ENCODE data around the gene JMJD1C.

Gene JMJD1C

DNA sequence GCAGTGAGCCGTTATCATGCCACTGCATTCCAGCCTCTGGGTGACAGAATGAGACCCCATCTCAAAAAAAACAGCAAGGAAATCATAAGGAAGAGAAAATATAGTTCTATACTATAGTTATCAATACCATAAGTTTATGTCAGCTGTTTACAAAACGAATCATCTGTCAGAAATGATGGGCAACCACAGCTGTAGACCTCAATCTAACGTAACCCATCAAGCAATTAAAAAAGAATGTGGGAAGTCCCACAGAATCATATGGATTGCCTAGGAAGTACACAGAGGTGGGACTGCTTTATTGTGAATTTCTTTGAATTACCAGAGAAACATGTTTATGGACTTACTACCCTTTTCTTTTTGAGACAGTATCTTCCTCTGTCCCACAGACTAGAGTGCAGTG, 325.7 kb downstream of the JMJD1C start:
- DNase-seq = no peak
- intact Hi-C loops (cut with DNase I) = no loop called here

GRCh38 chr10:63137306-63137705, 328.5 kb downstream of the JMJD1C start:
- no peak for DNase-seq
- intact Hi-C loops (cut with DNase I) = no loop called here

DNA sequence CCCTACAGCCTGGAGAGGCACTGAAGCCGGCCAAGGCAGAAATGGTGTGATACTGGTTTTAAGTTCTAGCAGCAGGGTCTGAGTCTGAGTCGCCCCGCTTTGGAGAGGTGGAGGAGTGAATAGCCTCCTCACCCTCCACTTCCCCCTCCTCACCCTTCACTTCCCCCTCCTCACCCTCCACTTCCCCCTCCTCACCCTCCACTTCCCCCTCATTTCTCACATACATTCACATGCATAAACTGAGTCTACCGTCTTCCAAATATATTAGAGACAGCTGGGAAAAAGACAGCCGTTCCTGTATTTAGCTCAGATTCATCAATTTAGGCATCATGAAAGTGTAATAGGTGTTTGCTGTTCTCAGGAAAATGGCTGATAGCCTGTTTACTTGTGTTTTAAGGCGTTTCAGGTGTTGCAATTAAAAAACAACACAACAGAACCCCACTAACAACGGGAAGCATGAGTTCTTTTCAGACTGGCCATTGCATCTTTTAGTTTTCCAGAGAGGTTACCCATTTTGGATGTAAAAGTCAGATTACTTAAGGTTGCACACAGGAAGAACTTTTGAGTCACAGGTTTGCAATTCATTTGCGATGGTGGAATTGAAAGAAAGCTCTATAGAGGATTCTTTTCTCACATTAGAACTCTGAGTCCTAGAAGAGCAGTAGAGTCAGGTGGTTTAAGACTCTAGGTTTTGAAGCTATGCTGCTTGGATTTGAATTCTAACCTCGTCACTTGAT, 331.8 kb downstream of the JMJD1C start:
- peak in 7 of 42 donors; percentile 8 to 35 (median 19) for DNase-seq
- intact Hi-C loops (cut with DNase I) = no loop called here

GRCh38 chr10:63133056-63133820, 332.5 kb downstream of the JMJD1C start, which contains the start of gene NRBF2:
Gene NRBF2 (plus strand): TSS chr10:63133328. CDS start chr10:63133471, 143 bp downstream.
- DNase-seq = peak; percentile 90 to 99 (median 96)
- intact Hi-C loops (cut with DNase I) = no loop called here

GRCh38 chr10:63132651-63133055, 333.1 kb downstream of the JMJD1C start:
- intact Hi-C loops (cut with DNase I) = no loop called here

DNA sequence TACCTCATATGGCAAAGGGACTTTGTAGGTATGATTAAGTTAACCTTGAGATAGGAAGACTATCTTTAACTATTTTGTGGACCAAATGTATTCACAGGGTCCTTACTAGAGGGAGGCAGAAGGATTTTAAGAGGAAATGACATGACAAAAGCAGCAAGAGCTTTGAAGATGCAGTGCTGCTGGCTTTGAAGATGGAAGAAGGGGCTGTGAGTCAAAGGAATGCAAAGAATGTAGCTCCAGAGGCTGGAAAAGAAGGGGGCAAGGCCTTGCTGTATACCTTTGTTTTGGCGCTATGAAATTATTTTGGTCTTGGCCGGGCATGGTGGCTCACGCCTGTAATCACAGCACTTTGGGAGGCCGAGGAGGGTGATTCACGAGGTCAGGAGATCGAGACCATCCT, 335.9 kb downstream of the JMJD1C start:
- intact Hi-C loops (cut with DNase I) = no loop called here
- no peak for DNase-seq

More at GRCh38 chr10:63132651-63133055, 333.1 kb downstream of the JMJD1C start:
- DNase-seq = no peak

DNA sequence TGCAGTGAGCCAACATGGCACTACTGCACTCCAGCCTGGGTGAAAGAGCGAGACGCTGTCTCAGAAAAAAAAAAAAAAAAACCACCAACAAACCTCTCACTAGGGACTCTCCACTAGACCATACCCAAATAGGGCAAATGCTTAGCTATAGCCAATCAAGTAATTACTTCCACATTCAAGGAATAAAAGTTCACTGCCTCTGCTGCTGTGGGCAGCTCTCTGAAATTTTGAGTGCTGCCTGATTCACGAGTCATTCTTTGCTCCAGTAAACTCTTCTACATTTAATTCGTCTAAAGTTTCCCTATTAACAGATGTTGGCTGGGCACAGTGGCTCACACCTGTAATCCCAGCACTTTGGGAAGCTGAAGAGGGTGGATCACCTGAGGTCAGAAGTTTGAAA, 337.3 kb downstream of the JMJD1C start:
- intact Hi-C loops (cut with DNase I) = no loop called here
- no peak for DNase-seq

DNA sequence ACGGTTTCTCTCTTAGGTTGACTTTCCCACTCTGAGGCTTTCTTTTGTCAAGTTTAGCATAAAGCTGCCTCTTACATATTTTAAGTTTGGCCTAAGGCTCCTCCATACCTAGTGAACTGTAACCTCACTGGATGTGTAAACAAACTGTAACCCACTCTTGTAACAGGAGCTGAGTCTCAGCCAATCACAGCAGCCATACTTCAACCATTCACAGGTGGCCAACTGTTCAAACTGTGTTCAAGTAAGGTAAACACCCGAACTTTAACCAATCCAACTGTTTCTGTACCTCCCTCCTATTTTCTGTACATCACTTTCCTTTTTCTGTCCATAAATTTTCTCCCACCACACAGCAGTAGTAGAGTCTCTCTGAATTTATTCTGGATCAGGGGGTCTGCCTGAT, 340.3 kb downstream of the JMJD1C start:
- intact Hi-C loops (cut with DNase I) = no loop called here
- DNase-seq = no peak

DNA sequence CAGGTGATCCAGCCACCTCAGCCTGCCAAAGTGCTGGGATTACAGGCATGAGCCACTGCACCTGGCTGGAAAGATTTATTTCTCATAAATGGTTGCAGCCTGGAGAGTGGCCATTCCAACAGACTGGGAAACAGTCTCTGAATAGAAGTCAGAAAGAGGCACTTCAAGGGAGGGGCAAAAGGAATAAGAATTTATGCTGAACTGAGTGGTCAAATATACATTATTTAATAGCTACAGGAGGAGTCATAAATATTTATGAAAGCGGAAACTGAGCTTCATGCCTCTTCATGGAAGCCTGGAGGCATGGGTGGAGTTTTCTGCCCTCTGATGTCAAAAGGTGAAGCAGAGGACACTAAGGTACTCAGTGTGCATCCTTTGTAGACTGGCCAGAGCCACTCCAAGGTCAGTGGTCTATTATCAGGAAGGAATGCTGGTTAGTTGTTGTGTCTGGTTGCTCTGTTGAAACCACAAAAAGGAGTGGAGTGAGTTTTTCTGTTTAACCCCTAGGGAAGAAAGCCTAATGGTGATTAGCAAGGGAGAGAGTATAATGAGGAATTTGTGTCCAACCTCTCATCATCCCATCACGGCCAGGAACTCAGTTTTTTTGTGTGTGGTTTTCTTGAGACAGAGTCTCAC, 341.9 kb downstream of the JMJD1C start:
- intact Hi-C loops (cut with DNase I) = no loop called here
- no peak for DNase-seq

- intact Hi-C loops (cut with DNase I) = no loop called here
- no peak for DNase-seq
Measured at GRCh38 chr10:63120554-63120953, 345.2 kb downstream of the JMJD1C start.

DNA sequence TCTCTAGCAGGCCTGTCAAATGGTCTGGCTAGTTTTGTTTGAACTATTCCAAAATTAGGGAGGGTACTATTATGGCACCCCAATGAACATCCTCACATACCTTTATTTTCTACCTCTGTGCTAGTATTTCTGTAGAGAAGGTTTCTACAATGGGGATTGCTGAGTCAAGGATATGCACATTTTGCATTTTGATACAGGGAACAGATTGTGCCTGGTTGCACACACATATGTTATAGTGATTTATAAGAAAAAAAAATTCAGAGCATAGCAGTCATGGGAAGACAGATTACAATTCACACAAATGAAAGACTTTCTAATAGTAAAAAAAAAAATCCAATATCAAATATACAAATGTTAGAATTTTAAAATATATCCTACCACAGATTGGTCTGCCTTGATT, 346.7 kb downstream of the JMJD1C start:
- DNase-seq = no peak
- intact Hi-C loops (cut with DNase I) = no loop called here
